HepG2 (cell line): Measurements from ENCODE around the gene NSFL1C. TPM values are rescaled to one million over a fixed set of nuclear protein-coding genes. Genes with fewer than 3 reads are reported as not detected.
A peak's percentile ranks its signal among the peaks of the same experiment; 100 is the strongest.

Experiments
- CBX5 ChIP-seq: sonication (generic); formaldehyde crosslinking; IDR thresholded peaks from 2 replicates; pipeline ENCODE4 v1.4.0; 2020; ENCODE audit warnings: missing genetic modification reagents, borderline replicate concordance
- CREBL2 ChIP-seq: sonication (generic); formaldehyde crosslinking; IDR thresholded peaks from 2 replicates; pipeline ENCODE4 v1.8.1; 2023; ENCODE audit warnings: missing genetic modification reagents, mild to moderate bottlenecking, borderline replicate concordance
- EHMT2 ChIP-seq: fragments of 200-600 bp; sonication (generic); IDR thresholded peaks from 2 replicates; pipeline ENCODE4 v1.7.0; 2017; ENCODE audit warnings: antibody characterized with exemption, low read depth, low read length, borderline replicate concordance
- ELK4 ChIP-seq: sonication (generic); formaldehyde crosslinking; IDR thresholded peaks from 2 replicates; pipeline ENCODE4 v1.9.0; 2021; ENCODE audit warnings: missing genetic modification reagents, borderline replicate concordance
- GLI4 ChIP-seq: sonication (generic); formaldehyde crosslinking; IDR thresholded peaks from 2 replicates; pipeline ENCODE4 v1.5.1; 2020; ENCODE audit warnings: missing genetic modification reagents, mild to moderate bottlenecking, moderate library complexity, borderline replicate concordance
- HES4 ChIP-seq: sonication (generic); formaldehyde crosslinking; IDR thresholded peaks from 2 replicates; pipeline ENCODE4 v1.9.0; 2021; ENCODE audit warnings: mild to moderate bottlenecking, missing genetic modification reagents, borderline replicate concordance
- HNF1B ChIP-seq: sonication (generic); formaldehyde crosslinking; IDR thresholded peaks from 2 replicates; pipeline ENCODE4 v1.5.1; 2020; ENCODE audit warnings: mild to moderate bottlenecking, moderate library complexity, missing genetic modification reagents
- HNRNPL ChIP-seq: fragments of 200-400 bp; formaldehyde crosslinking; IDR thresholded peaks from 2 replicates; pipeline ENCODE4 v1.6.1; 2017; ENCODE audit warnings: mild to moderate bottlenecking, low read depth, low read length
- HNRNPLL ChIP-seq: fragments of 200-400 bp; formaldehyde crosslinking; IDR thresholded peaks from 2 replicates; pipeline ENCODE4 v1.6.1; 2017; ENCODE audit warnings: mild to moderate bottlenecking, low read depth, low read length; ENCODE audit not compliant: poor library complexity, severe bottlenecking
- LBX2 ChIP-seq: sonication (generic); formaldehyde crosslinking; IDR thresholded peaks from 2 replicates; pipeline ENCODE4 v1.5.0; 2020; ENCODE audit warnings: missing genetic modification reagents, mild to moderate bottlenecking, borderline replicate concordance
- MAFK ChIP-seq, 2 experiments: IDR thresholded peaks in 1 of 2; conservative IDR thresholded peaks in 1 of 2; 2 replicates each; pipeline ENCODE4 v1.6.1; 2011; ENCODE audit warnings: improper control_type of control experiment in 2 of 2, low read length in 2 of 2
- MXI1 ChIP-seq: IDR thresholded peaks from 3 replicates; pipeline ENCODE4 v1.6.1; 2012; ENCODE audit warnings: low read depth, low read length, inconsistent platforms, borderline replicate concordance
- PRDM4 ChIP-seq: sonication (generic); formaldehyde crosslinking; IDR thresholded peaks from 2 replicates; pipeline ENCODE4 v1.9.0; 2021; ENCODE audit warnings: missing genetic modification reagents, borderline replicate concordance
- TOPORS ChIP-seq: sonication (generic); formaldehyde crosslinking; IDR thresholded peaks from 2 replicates; pipeline ENCODE4 v1.8.0; 2023; ENCODE audit warnings: mild to moderate bottlenecking, missing genetic modification reagents
- ZFP91 ChIP-seq: sonication (generic); formaldehyde crosslinking; IDR thresholded peaks from 2 replicates; pipeline ENCODE4 v1.9.0; 2022; ENCODE audit warnings: missing genetic modification reagents, mild to moderate bottlenecking, borderline replicate concordance
- ZNF432 ChIP-seq: sonication (generic); formaldehyde crosslinking; IDR thresholded peaks from 2 replicates; pipeline ENCODE4 v1.5.0; 2020; ENCODE audit warnings: missing genetic modification reagents, mild to moderate bottlenecking, borderline replicate concordance
- ZNF737 ChIP-seq: sonication (generic); formaldehyde crosslinking; IDR thresholded peaks from 2 replicates; pipeline ENCODE4 v1.5.0; 2020; ENCODE audit warnings: missing genetic modification reagents, mild to moderate bottlenecking, borderline replicate concordance
- ZSCAN12 ChIP-seq: sonication (generic); formaldehyde crosslinking; IDR thresholded peaks from 2 replicates; pipeline ENCODE4 v1.9.0; 2021; ENCODE audit warnings: mild to moderate bottlenecking, missing genetic modification reagents
- polyA plus RNA-seq, 8 experiments: library from polyadenylated mRNA; depleted of rRNA in 3 of 8; stranded (reverse) in 7 of 8; unstranded in 1 of 8; fragments of >200 nt; fragmentation: Illumina TruSeq in 4 of 8; extraction: Trizol in 4 of 8; gene quantifications; 2 replicates each; pipeline versions ENCODE4 v1.2.1 to v1.2.3, GENCODE V29; 2011 to 2016; ENCODE audit warnings: low read depth in 4 of 8, missing spikeins in 1 of 8, mixed read lengths in 1 of 8; ENCODE audit not compliant: insufficient read depth in 1 of 8
- total RNA-seq, 5 experiments: library from RNA; depleted of rRNA; stranded (reverse); fragments of >200 nt; fragmentation: Illumina TruSeq; extraction: Trizol; gene quantifications; 2 replicates each; pipeline ENCODE4 v1.2.3, GENCODE V29; 2016; ENCODE audit warnings: low read depth in 1 of 5

NSFL1C gene
- total and polyA plus RNA-seq, 2 of the 13 experiments (the other 11 are each of a cell fraction or from before 2014, with no cell fraction given) = 22.9 to 62.7 TPM

GRCh38 chr20:1469925-1470571 is 3.4 kb upstream of the NSFL1C start (continued):
- TF ChIP-seq ELK4 = no peak
- no peak for TF ChIP-seq TOPORS
- TF ChIP-seq MAFK (conservative IDR thresholded peaks at IDR 0.05 in 1 of 2, IDR thresholded peaks at IDR 0.05 in 1 of 2; ENCODE audit: low read length in 2 of 2) = peak; percentile 57 to 70
- no peak for TF ChIP-seq ZNF737
- TF ChIP-seq HES4 (CRISPR knock-in tag) = peak; percentile 56; the same call in 1 of the 2 replicates
- TF ChIP-seq CBX5 (CRISPR knock-in tag) = peak; percentile 91; the same call in 1 of the 2 replicates
- TF ChIP-seq ZFP91 (CRISPR knock-in tag) = peak; percentile 69
- 0 out of 2 replicates have a peak, but pooled peaks have one; percentile 44 for TF ChIP-seq PRDM4
- TF ChIP-seq LBX2 = no peak
- peak; percentile 99 for TF ChIP-seq HNF1B (CRISPR knock-in tag)
- TF ChIP-seq GLI4 (CRISPR knock-in tag) = no peak
- no peak for TF ChIP-seq HNRNPL
- no peak for TF ChIP-seq ZNF432
- no peak for TF ChIP-seq CREBL2 (CRISPR knock-in tag)
- TF ChIP-seq HNRNPLL = no peak
- no peak for TF ChIP-seq ZSCAN12 (CRISPR knock-in tag)
- no peak; the same call in 1 of the 2 replicates for TF ChIP-seq EHMT2
- peak; percentile 71; the same call in 1 of the 3 replicates for TF ChIP-seq MXI1
